Measurements from ENCODE around the gene EIF3F. TPM values are rescaled to one million over a fixed set of nuclear protein-coding genes. Genes with fewer than 3 reads are reported as not detected.

EIF3F gene
- total and polyA plus RNA-seq, 2 of the 4 experiments (the other 2 are of a cell fraction): 279 to 306 TPM

DNA sequence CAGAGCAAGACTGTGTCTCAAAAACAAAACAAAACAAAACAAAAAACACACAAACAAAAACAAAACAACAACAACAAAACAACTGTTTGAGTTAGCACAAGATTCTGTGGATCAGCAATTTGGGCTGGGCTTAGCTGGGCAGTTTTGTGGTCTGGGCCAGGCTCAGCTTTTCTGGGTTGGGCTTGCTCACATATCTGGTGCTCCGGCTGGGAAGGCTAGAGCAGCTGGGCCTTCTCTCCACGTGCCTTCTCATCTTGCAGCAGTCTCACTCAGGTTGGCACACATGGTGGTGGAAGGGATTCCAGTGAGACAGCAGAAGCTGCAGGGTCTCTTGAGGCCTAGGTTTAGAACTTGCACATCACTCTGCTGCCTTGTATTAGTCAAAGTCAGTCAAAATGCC, 35.7 kb downstream of the EIF3F start:
- CTCF ChIA-PET: interaction anchor here (3.5 to 3.9 kb wide), 2 partner anchors 10 to 76 kb away, joined by 10 to 12 read pairs; no protein-coding TSS in a partner anchor
- DNase-seq: no peak
- in situ Hi-C loops (cut with MboI; ENCODE audit: low sequenced_read_pairs): no loop called here

More for the DNA sequence above, 35.7 kb downstream of the EIF3F start:
- no peak overlapping the region for H3K4me2 ChIP-seq (ENCODE audit: low read depth, low read length)
- no peak overlapping the region for H3K4me3 ChIP-seq (ENCODE audit: insufficient read depth, low read depth, low read length)
- ATAC-seq (ENCODE audit: low read depth): no peak
- H3K79me1 ChIP-seq (ENCODE audit: low read depth in 1 of 2, low read length in 2 of 2): peaks cover 0 to 3% of the 10 kb centered on the region in 2 experiments; a peak in 1 of 4 replicates
- no peaks in the 10 kb centered on the region for H4K20me1 ChIP-seq (ENCODE audit: insufficient read depth, low read length)
- no peaks in the 10 kb centered on the region for H3K9me3 ChIP-seq (ENCODE audit: control insufficient read depth, insufficient read depth, low read length)
- no CpG with 5 or more reads among the region's 2 CpGs for WGBS, 2 experiments (ENCODE audit: extremely low coverage in 2 of 2, insufficient read length in 1 of 2)
- H3K9ac ChIP-seq (ENCODE audit: low read depth, low read length): no peak overlapping the region
- H2BK20ac ChIP-seq (ENCODE audit: low read depth, low read length): no peak overlapping the region
- peaks cover 7% of the 10 kb centered on the region for H3K4me1 ChIP-seq (ENCODE audit: control insufficient read depth, insufficient read depth, low read length)
- TF ChIP-seq SMC3 (IDR thresholded peaks at IDR 0.05; ENCODE audit: low read depth, low read length) (no peak), RCOR1 (IDR thresholded peaks at IDR 0.05; ENCODE audit: insufficient replicate concordance, low read length) (no peak), NFE2L2 (IDR thresholded peaks at IDR 0.05; ENCODE audit: low read depth, low read length) (no peak), POLR2A (IDR thresholded peaks at IDR 0.05; ENCODE audit: low read depth, low read length) (no peak), RAD21 (IDR thresholded peaks at IDR 0.05; ENCODE audit: low read length) (no peak)
- TF ChIP-seq, protein P1, sequence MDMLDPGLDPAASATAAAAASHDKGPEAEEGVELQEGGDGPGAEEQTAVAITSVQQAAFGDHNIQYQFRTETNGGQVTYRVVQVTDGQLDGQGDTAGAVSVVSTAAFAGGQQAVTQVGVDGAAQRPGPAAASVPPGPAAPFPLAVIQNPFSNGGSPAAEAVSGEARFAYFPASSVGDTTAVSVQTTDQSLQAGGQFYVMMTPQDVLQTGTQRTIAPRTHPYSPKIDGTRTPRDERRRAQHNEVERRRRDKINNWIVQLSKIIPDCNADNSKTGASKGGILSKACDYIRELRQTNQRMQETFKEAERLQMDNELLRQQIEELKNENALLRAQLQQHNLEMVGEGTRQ (IDR thresholded peaks at IDR 0.05; ENCODE audit: low read depth, low read length): no peak
- H2BK120ac ChIP-seq (ENCODE audit: low read depth, low read length): no peak overlapping the region
- H2AK9ac ChIP-seq (replicated peaks; ENCODE audit: low read depth, low read length, poor library complexity): no peak overlapping the region
- H4K8ac ChIP-seq (ENCODE audit: low read depth in 2 of 2, low read length in 2 of 2): no peak overlapping the region
- no peaks in the 10 kb centered on the region for H3K36me3 ChIP-seq (ENCODE audit: control insufficient read depth, insufficient read depth, low read length)
- H3K18ac ChIP-seq (ENCODE audit: low read depth, low read length): no peak overlapping the region
- intact Hi-C loops (cut with micrococcal nuclease) (no loop called here), dilution Hi-C loops (cut with HindIII; ENCODE audit: low sequenced_read_pairs, unreplicated experiment) (no loop called here)
- no peak overlapping the region for H2AK5ac ChIP-seq (ENCODE audit: low read depth, low read length)
- H3K27me3 ChIP-seq (ENCODE audit: control insufficient read depth, insufficient read depth, low read length): no peaks in the 10 kb centered on the region
- no TSS peak for BruUV-seq (replicated peaks)
- H3K14ac ChIP-seq (replicated peaks; ENCODE audit: low read depth, low read length): no peak overlapping the region
- 0 out of 2 replicates have a peak overlapping the region, but pooled peaks have one; percentile 6 for H4K91ac ChIP-seq (ENCODE audit: insufficient read depth, low read depth, low read length)
- no peak overlapping the region for H2BK15ac ChIP-seq (ENCODE audit: low read depth, low read length)
- no peak overlapping the region for H3K56ac ChIP-seq (ENCODE audit: extremely low read depth, insufficient read depth, low read length)
- H4K5ac ChIP-seq (ENCODE audit: low read depth, low read length): no peak overlapping the region
- H2BK5ac ChIP-seq (ENCODE audit: low read depth, low read length, poor library complexity, severe bottlenecking): no peak overlapping the region
- POLR2A ChIA-PET (ENCODE audit: unreplicated experiment): no interaction called here
- peaks cover 6% of the 10 kb centered on the region for H3K9me1 ChIP-seq (ENCODE audit: insufficient read depth, low read length)
- no peak overlapping the region for H3K4ac ChIP-seq (ENCODE audit: low read depth, low read length)
- H2AFZ ChIP-seq (replicated peaks; ENCODE audit: low read length, poor library complexity): no peak overlapping the region
- no peak overlapping the region for H3K23ac ChIP-seq (ENCODE audit: low read depth, low read length)
- H3K27ac ChIP-seq (ENCODE audit: insufficient read depth, low read length): no peak overlapping the region
